Umbilical cord (tissue), 2 donors: Measurements from ENCODE around the gene C11orf21. TPM values are rescaled to one million over a fixed set of nuclear protein-coding genes. Genes with fewer than 3 reads are reported as not detected.

Experiments used
- DNase-seq: peaks from one replicate; pipeline ENCODE4 v3.0.0-alpha.2; 2015; ENCODE audit warnings: low spot score
- total RNA-seq: library from RNA; depleted of rRNA; stranded (reverse); fragments of >200 nt; gene quantifications from one replicate; pipeline ENCODE4 v1.2.3, GENCODE V29; 2014; ENCODE audit warnings: low replicate concordance; ENCODE audit not compliant: insufficient read depth

C11orf21 gene
- total RNA-seq, 1 donor from 2014 or later: 0.96 TPM

- DNase-seq: no peak
Observed at GRCh38 chr11:2308713-2309112, 7.0 kb upstream of the C11orf21 start.

GRCh38 chr11:2307501-2308331, 6.0 kb upstream of the C11orf21 start:
- DNase-seq: no peak

GRCh38 chr11:2306877-2307500, 5.3 kb upstream of the C11orf21 start:
- peak; percentile 91 for DNase-seq

- peak; percentile 97 for DNase-seq
Observed at GRCh38 chr11:2306452-2306823, 4.7 kb upstream of the C11orf21 start.

- peak; percentile 93 for DNase-seq
Observed at GRCh38 chr11:2305788-2306451, 4.2 kb upstream of the C11orf21 start.

GRCh38 chr11:2305140-2305778, 3.5 kb upstream of the C11orf21 start:
- DNase-seq: peak; percentile 73

GRCh38 chr11:2304506-2305139, 2.9 kb upstream of the C11orf21 start:
- peak; percentile 68 for DNase-seq

- no peak for DNase-seq
Observed at GRCh38 chr11:2303627-2304505, 2.1 kb upstream of the C11orf21 start.

GRCh38 chr11:2302896-2303626, 1.3 kb upstream of the C11orf21 start:
- DNase-seq: no peak

- DNase-seq: no peak
Observed at GRCh38 chr11:2302306-2302895, 683 bp upstream of the C11orf21 start.

GRCh38 chr11:2300936-2301630, 635 bp downstream of the C11orf21 start:
- DNase-seq: no peak

- DNase-seq: no peak
Observed at GRCh38 chr11:2300290-2300935, 1.3 kb downstream of the C11orf21 start.

- no peak for DNase-seq
Observed at GRCh38 chr11:2299773-2300172, 1.9 kb downstream of the C11orf21 start.

GRCh38 chr11:2298795-2299761, 2.6 kb downstream of the C11orf21 start:
- peak; percentile 49 for DNase-seq

GRCh38 chr11:2298131-2298794, 3.5 kb downstream of the C11orf21 start:
- no peak for DNase-seq

- DNase-seq: no peak
Observed at GRCh38 chr11:2297623-2298030, 4.1 kb downstream of the C11orf21 start.
